NB4 (cell line): ENCODE measurements around the gene SERTAD3.

Experiments
- MYC ChIP-seq: IDR thresholded peaks from 2 replicates; pipeline ENCODE4 v1.6.1; 2011; ENCODE audit warnings: low read depth, low read length
- POLR2A ChIP-seq: IDR thresholded peaks from 2 replicates; pipeline ENCODE4 v1.6.1; 2011; ENCODE audit warnings: mild to moderate bottlenecking; ENCODE audit not compliant: insufficient read length; ENCODE audit errors: extremely low read depth
- TF ChIP-seq, protein P1 (sequence below): IDR thresholded peaks from one replicate; pipeline ENCODE4 v1.5.1; 2012; ENCODE audit warnings: low read depth, low read length

GRCh38 chr19:40415768-40416167, 28.4 kb downstream of the SERTAD3 start:
- TF ChIP-seq, protein P1, sequence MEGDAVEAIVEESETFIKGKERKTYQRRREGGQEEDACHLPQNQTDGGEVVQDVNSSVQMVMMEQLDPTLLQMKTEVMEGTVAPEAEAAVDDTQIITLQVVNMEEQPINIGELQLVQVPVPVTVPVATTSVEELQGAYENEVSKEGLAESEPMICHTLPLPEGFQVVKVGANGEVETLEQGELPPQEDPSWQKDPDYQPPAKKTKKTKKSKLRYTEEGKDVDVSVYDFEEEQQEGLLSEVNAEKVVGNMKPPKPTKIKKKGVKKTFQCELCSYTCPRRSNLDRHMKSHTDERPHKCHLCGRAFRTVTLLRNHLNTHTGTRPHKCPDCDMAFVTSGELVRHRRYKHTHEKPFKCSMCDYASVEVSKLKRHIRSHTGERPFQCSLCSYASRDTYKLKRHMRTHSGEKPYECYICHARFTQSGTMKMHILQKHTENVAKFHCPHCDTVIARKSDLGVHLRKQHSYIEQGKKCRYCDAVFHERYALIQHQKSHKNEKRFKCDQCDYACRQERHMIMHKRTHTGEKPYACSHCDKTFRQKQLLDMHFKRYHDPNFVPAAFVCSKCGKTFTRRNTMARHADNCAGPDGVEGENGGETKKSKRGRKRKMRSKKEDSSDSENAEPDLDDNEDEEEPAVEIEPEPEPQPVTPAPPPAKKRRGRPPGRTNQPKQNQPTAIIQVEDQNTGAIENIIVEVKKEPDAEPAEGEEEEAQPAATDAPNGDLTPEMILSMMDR, result no peak
- TF ChIP-seq POLR2A, result no peak
- no peak for TF ChIP-seq MYC
